SK-N-SH treated with all-trans-retinoic acid at 6 μM for 48 hours (cell line): Measurements from ENCODE around the gene FARS2.

Experiments
- OSR1 ChIP-seq: fragments of 250-450 bp; sonication (Bioruptor Pico); IDR thresholded peaks from 2 replicates; pipeline ENCODE4 v1.8.0; 2022; ENCODE audit warnings: moderate library complexity, mild to moderate bottlenecking, inconsistent platforms
- PATZ1 ChIP-seq: fragments of 250-450 bp; sonication (Bioruptor Pico); IDR thresholded peaks from 2 replicates; pipeline ENCODE4 v1.8.0; 2020; ENCODE audit warnings: mild to moderate bottlenecking, moderate library complexity, borderline replicate concordance
- RARB ChIP-seq: fragments of 250-450 bp; sonication (Bioruptor Pico); IDR thresholded peaks from 2 replicates; pipeline ENCODE4 v1.8.0; 2021; ENCODE audit warnings: mild to moderate bottlenecking, moderate library complexity
- SNAI2 ChIP-seq: fragments of 250-450 bp; sonication (Bioruptor Pico); IDR thresholded peaks from 2 replicates; pipeline ENCODE4 v1.5.0; 2020; ENCODE audit warnings: mild to moderate bottlenecking, moderate library complexity
- ZNF565 ChIP-seq: fragments of 450-650 bp; formaldehyde crosslinking; conservative IDR thresholded peaks from 2 replicates; pipeline ENCODE4 v1.5.0; 2020; ENCODE audit warnings: low read depth, mild to moderate bottlenecking, moderate library complexity
- TF ChIP-seq, protein P1 (sequence below): fragments of 250-450 bp; sonication (Bioruptor Pico); IDR thresholded peaks from 2 replicates; pipeline ENCODE4 v1.5.1; 2020; ENCODE audit warnings: low read depth, mild to moderate bottlenecking, moderate library complexity

- TF ChIP-seq SNAI2 (CRISPR knock-in tag): no peak
- no peak for TF ChIP-seq OSR1 (CRISPR knock-in tag)
- no peak for TF ChIP-seq PATZ1 (CRISPR knock-in tag)
- TF ChIP-seq, protein P1, sequence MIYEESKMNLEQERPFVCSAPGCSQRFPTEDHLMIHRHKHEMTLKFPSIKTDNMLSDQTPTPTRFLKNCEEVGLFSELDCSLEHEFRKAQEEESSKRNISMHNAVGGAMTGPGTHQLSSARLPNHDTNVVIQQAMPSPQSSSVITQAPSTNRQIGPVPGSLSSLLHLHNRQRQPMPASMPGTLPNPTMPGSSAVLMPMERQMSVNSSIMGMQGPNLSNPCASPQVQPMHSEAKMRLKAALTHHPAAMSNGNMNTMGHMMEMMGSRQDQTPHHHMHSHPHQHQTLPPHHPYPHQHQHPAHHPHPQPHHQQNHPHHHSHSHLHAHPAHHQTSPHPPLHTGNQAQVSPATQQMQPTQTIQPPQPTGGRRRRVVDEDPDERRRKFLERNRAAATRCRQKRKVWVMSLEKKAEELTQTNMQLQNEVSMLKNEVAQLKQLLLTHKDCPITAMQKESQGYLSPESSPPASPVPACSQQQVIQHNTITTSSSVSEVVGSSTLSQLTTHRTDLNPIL (CRISPR knock-in tag): no peak
- TF ChIP-seq RARB (CRISPR knock-in tag): no peak
- no peak for TF ChIP-seq ZNF565 (CRISPR knock-in tag)
These were observed 24.2 kb downstream of the FARS2 start for GRCh38 chr6:5285526-5285925.
